OCI-LY7 (cell line): Measurements from ENCODE around the gene MYZAP. TPM values are rescaled to one million over a fixed set of nuclear protein-coding genes. Genes with fewer than 3 reads are reported as not detected.

Experiments used
- BruUV-seq: library from RNA; stranded (reverse); fragments of 400-500 nt; replicated peaks from 2 replicates; lab custom pipeline; 2021; lab: Mats Ljungman, UMichigan
- CTCF ChIA-PET: fragments of 300-600 bp; sonication (Branson Sonifier 250); formaldehyde crosslinking; loops from one replicate; lab custom pipeline; 2022; ENCODE audit warnings: antibody characterized with exemption; ENCODE audit not compliant: unreplicated experiment; lab: Charles Lee
- POLR2A ChIA-PET: fragments of 300-600 bp; sonication (Branson Sonifier 250); formaldehyde crosslinking; loops from one replicate; lab custom pipeline; 2022; ENCODE audit warnings: antibody characterized with exemption; lab: Charles Lee
- DNase-seq: peaks from one replicate; pipeline ENCODE4 v3.0.0-alpha.2; 2015; ENCODE audit warnings: low spot score
- H2AFZ ChIP-seq: fragments of 200-600 bp; sonication (generic), shearing (Covaris generic); 2 replicates; pipeline ENCODE4 v1.6.1; 2014; ENCODE audit warnings: mild to moderate bottlenecking, antibody characterized with exemption, low read length, moderate library complexity
- H3K27ac ChIP-seq: fragments of 200-600 bp; sonication (generic); 2 replicates; pipeline ENCODE4 v1.5.1; 2014; ENCODE audit warnings: mixed run types, low read depth, mild to moderate bottlenecking, moderate library complexity, low read length, inconsistent platforms; ENCODE audit not compliant: poor library complexity, severe bottlenecking
- H3K36me3 ChIP-seq: fragments of 200-600 bp; sonication (generic); 2 replicates; pipeline ENCODE4 v1.6.1; 2014; ENCODE audit warnings: mild to moderate bottlenecking, antibody characterized with exemption, low read length, moderate library complexity, mixed read lengths; ENCODE audit not compliant: insufficient read depth
- H3K4me1 ChIP-seq: fragments of 200-600 bp; sonication (generic); 2 replicates; pipeline ENCODE4 v1.5.1; 2014; ENCODE audit warnings: mild to moderate bottlenecking, low read length; ENCODE audit not compliant: insufficient read depth, poor library complexity, severe bottlenecking
- H3K4me2 ChIP-seq: fragments of 200-600 bp; sonication (generic); 2 replicates; pipeline ENCODE4 v1.6.1; 2014; ENCODE audit warnings: mild to moderate bottlenecking, low read length
- H3K4me3 ChIP-seq: fragments of 200-600 bp; sonication (generic); 2 replicates; pipeline ENCODE4 v1.5.1; 2014; ENCODE audit warnings: mild to moderate bottlenecking, low read depth, low read length; ENCODE audit not compliant: poor library complexity, severe bottlenecking
- H3K79me2 ChIP-seq: fragments of 200-600 bp; sonication (generic); 2 replicates; pipeline ENCODE4 v1.6.1; 2016; ENCODE audit warnings: low read depth, mild to moderate bottlenecking, low read length, moderate library complexity, mixed read lengths; ENCODE audit not compliant: insufficient read depth
- H3K9me2 ChIP-seq: fragments of 200-600 bp; sonication (generic); 2 replicates; pipeline ENCODE4 v1.6.1; 2016; ENCODE audit warnings: mild to moderate bottlenecking, low read length, mixed read lengths; ENCODE audit not compliant: insufficient read depth
- H3K9me3 ChIP-seq: fragments of 200-600 bp; sonication (generic); 2 replicates; pipeline ENCODE4 v1.6.1; 2014; ENCODE audit warnings: mild to moderate bottlenecking, mixed run types, low read length, mixed read lengths
- H4K20me1 ChIP-seq: fragments of 200-600 bp; sonication (generic); 2 replicates; pipeline ENCODE4 v1.6.1; 2014; ENCODE audit warnings: mild to moderate bottlenecking, antibody characterized with exemption, low read length, moderate library complexity, mixed read lengths; ENCODE audit not compliant: insufficient read depth
- CTCF ChIP-seq: fragments of 200-600 bp; sonication (generic); conservative IDR thresholded peaks from 2 replicates; pipeline ENCODE4 v1.5.1; 2014; ENCODE audit warnings: mild to moderate bottlenecking, antibody characterized with exemption, low read length, moderate library complexity, mixed read lengths
- EZH2phosphoT487 ChIP-seq: fragments of 200-600 bp; sonication (generic); IDR thresholded peaks from 2 replicates; pipeline ENCODE4 v1.6.1; 2018; ENCODE audit warnings: low read depth, borderline replicate concordance, mild to moderate bottlenecking, mixed run types, antibody characterized with exemption, low read length, moderate library complexity, mixed read lengths
- intact Hi-C: fragments of 100-400 bp; cut with micrococcal nuclease; formaldehyde crosslinking; loops from one replicate; pipeline ENCODE4 v1.10.0; 2022; ENCODE audit not compliant: unreplicated experiment
- total RNA-seq, 2 experiments: library from RNA; depleted of rRNA in 1 of 2; stranded (reverse); fragments of >200 nt in 1 of 2; shearing (Covaris generic) in 1 of 2; gene quantifications; 2 replicates each; pipeline ENCODE4 v1.2.3, GENCODE V29; 2014 to 2022

Gene MYZAP
- total RNA-seq, 2 experiments from 2014 or later: not detected

GRCh38 chr15:57665194-57665593 is 73.5 kb downstream of the MYZAP start:
- no peak for DNase-seq
- no peaks in the 10 kb centered on the region for H3K36me3 ChIP-seq
- H3K79me2 ChIP-seq: no peaks in the 10 kb centered on the region
- H4K20me1 ChIP-seq: no peaks in the 10 kb centered on the region
- H3K9me3 ChIP-seq: no peaks in the 10 kb centered on the region
- no peak for TF ChIP-seq CTCF
- TF ChIP-seq EZH2phosphoT487: no peak
- ChIA-PET POLR2A (interaction anchor here (0.7 kb wide), 1 partner anchor 9 kb away, joined by 3 read pairs; no protein-coding TSS in a partner anchor), CTCF (no interaction called here)
- no peak overlapping the region for H3K27ac ChIP-seq
- H3K4me2 ChIP-seq: no peak overlapping the region
- no peak overlapping the region for H2AFZ ChIP-seq
- no peak overlapping the region for H3K4me3 ChIP-seq
- BruUV-seq: no TSS peak
- intact Hi-C loops: no loop called here
- H3K9me2 ChIP-seq: no peaks in the 10 kb centered on the region
- H3K4me1 ChIP-seq: no peaks in the 10 kb centered on the region

- CTCF ChIA-PET: no interaction called here
- no peaks in the 10 kb centered on the region for H3K9me2 ChIP-seq
- intact Hi-C loops: no loop called here
- H2AFZ ChIP-seq: no peak overlapping the region
- TF ChIP-seq CTCF (no peak), EZH2phosphoT487 (no peak)
- no peak overlapping the region for H3K4me3 ChIP-seq
- H3K4me1 ChIP-seq: no peaks in the 10 kb centered on the region
- no peaks in the 10 kb centered on the region for H3K9me3 ChIP-seq
- POLR2A ChIA-PET: no interaction called here
- no peaks in the 10 kb centered on the region for H4K20me1 ChIP-seq
- H3K27ac ChIP-seq: no peak overlapping the region
- no peak for DNase-seq
- no peaks in the 10 kb centered on the region for H3K36me3 ChIP-seq
- no TSS peak for BruUV-seq
- H3K4me2 ChIP-seq: no peak overlapping the region
- H3K79me2 ChIP-seq: no peaks in the 10 kb centered on the region
Observed at GRCh38 chr15:57665939-57666338, 74.2 kb downstream of the MYZAP start.

DNA sequence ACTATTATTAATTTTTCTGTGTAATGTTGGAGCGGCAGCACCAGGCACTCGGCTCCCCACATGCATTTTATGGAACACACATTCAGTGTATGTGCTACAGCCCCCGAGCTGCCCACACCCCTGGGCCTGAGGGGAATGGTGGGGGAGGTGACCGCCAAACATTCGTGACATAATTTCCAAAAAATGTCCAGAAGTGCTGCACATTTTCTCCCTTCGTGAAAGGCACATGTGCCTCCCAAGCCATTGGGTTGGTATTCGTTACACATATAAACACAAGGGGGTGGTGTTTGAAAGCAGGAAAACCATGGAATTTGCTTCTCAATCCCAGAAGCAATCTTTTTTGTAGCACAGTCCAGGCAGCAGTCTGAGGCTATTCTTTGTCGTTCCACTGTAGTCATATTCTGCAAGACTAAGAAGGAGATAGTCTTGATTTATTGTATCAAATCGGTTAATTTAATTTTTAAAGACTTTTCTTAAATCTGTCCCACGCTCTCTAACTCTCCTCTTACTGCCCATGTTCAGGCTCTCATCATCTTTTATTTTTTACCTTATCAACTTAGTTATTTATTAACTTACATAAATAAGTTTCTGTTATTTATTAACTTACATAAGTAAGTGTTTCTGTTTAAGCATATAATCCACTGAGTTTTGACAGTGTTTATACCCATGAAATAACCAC is 75.6 kb downstream of the MYZAP start:
- ChIA-PET POLR2A (interaction anchor here (0.9 kb wide), 1 partner anchor 24 kb away, joined by 3 read pairs; no protein-coding TSS in a partner anchor), CTCF (no interaction called here)
- DNase-seq: no peak
- H3K27ac ChIP-seq: no peak overlapping the region
- no peaks in the 10 kb centered on the region for H3K4me1 ChIP-seq
- H3K4me3 ChIP-seq: no peak overlapping the region
- no peaks in the 10 kb centered on the region for H3K9me3 ChIP-seq
- H3K36me3 ChIP-seq: no peaks in the 10 kb centered on the region
- BruUV-seq: no TSS peak
- no peak overlapping the region for H2AFZ ChIP-seq
- H3K9me2 ChIP-seq: no peaks in the 10 kb centered on the region
- no peaks in the 10 kb centered on the region for H3K79me2 ChIP-seq
- no peaks in the 10 kb centered on the region for H4K20me1 ChIP-seq
- TF ChIP-seq EZH2phosphoT487 (no peak), CTCF (no peak)
- intact Hi-C loops: no loop called here
- H3K4me2 ChIP-seq: no peak overlapping the region
